Measurements from ENCODE around the gene MOB4. TPM values are rescaled to one million over a fixed set of nuclear protein-coding genes. Genes with fewer than 3 reads are reported as not detected.

Gene MOB4
- total RNA-seq, 2 experiments from 2014 or later = 10.8 to 17.1 TPM

- peaks cover 57% of the 10 kb centered on the region for H3K4me1 Mint-ChIP-seq
- POLR2A ChIA-PET = interaction anchor here (0.6 to 2.7 kb wide), 4 partner anchors 16 to 63 kb away, joined by 3 to 29 read pairs (median 8); partner anchors contain the start of genes COQ10B and SF3B1
- no peaks in the 10 kb centered on the region for H3K9me3 Mint-ChIP-seq (ENCODE audit: low read depth)
- CTCF ChIA-PET = interaction anchor here (0.7 kb wide), 1 partner anchor 579 kb away, joined by 3 read pairs; no protein-coding TSS in a partner anchor
- H3K36me3 Mint-ChIP-seq (ENCODE audit: low read depth) = peaks cover 83% of the 10 kb centered on the region
- no peaks in the 10 kb centered on the region for H3K27me3 Mint-ChIP-seq
- H3K4me3 Mint-ChIP-seq = peak overlapping the region; percentile 92
- H3K27ac Mint-ChIP-seq = peak overlapping the region; percentile 97
- ATAC-seq (no peak), DNase-seq (no peak)
- intact Hi-C loops (cut with DNase I, micrococcal nuclease) = loop anchor here (5.0 to 10.0 kb wide), 3 partner anchors 276 to 1326 kb away; partner anchors contain the start of gene STK17B (in 1 of the 2)
Observed at GRCh38 chr2:197498235-197498936, 17.5 kb upstream of the MOB4 start.

- ChIA-PET CTCF (interaction anchor here (0.7 to 1.3 kb wide), 4 partner anchors 18 to 580 kb away, joined by 3 to 9 read pairs (median 3); partner anchors contain the start of gene SF3B1), POLR2A (interaction anchor here (0.6 to 2.7 kb wide), 10 partner anchors 9 to 88 kb away, joined by 3 to 29 read pairs (median 8); partner anchors contain the start of genes COQ10B, MOB4 and SF3B1)
- Mint-ChIP-seq H3K27me3 (no peaks in the 10 kb centered on the region), H3K27ac (peak overlapping the region; percentile 97), H3K4me1 (peaks cover 61% of the 10 kb centered on the region), H3K4me3 (peak overlapping the region; percentile 92), H3K36me3 (ENCODE audit: low read depth) (peaks cover 84% of the 10 kb centered on the region), H3K9me3 (ENCODE audit: low read depth) (no peaks in the 10 kb centered on the region)
- DNase-seq (peak; percentile 75), ATAC-seq (no peak)
- intact Hi-C loops (cut with DNase I, micrococcal nuclease) = loop anchor here (1.0 to 10.0 kb wide), 4 partner anchors 191 to 1327 kb away; partner anchors contain the start of gene STK17B (in 1 of the 2)
Observed at GRCh38 chr2:197498937-197499593, 16.8 kb upstream of the MOB4 start.

GRCh38 chr2:197499594-197500502, 16.0 kb upstream of the MOB4 start, which contains the start of the genes HSPD1 and HSPE1:
Gene HSPD1 (minus strand): TSS chr2:197499840. CDS start chr2:197498848, 992 bp downstream.
Gene HSPE1 (plus strand): TSS chr2:197500379. CDS start chr2:197500437, 58 bp downstream.
- Mint-ChIP-seq H3K27me3 (no peaks in the 10 kb centered on the region), H3K4me3 (peak within 1 kb of the TSS; percentile 92), H3K9me3 (ENCODE audit: low read depth) (no peaks in the 10 kb centered on the region), H3K27ac (peak within 1 kb of the TSS; percentile 97), H3K36me3 (ENCODE audit: low read depth) (peaks cover 83% of the 10 kb centered on the region), H3K4me1 (peaks cover 57% of the 10 kb centered on the region)
- CTCF ChIA-PET = interaction anchor here (0.6 to 1.3 kb wide), 6 partner anchors 17 to 521 kb away, joined by 3 to 9 read pairs (median 3); partner anchors contain the start of gene SF3B1
- DNase-seq = peak; percentile 99
- POLR2A ChIA-PET = interaction anchor here (0.6 to 2.7 kb wide), 17 partner anchors 9 to 701 kb away, joined by 3 to 29 read pairs (median 4); partner anchors contain the start of genes COQ10B, GTF3C3, MARS2 and MOB4
- peak; percentile 88 for ATAC-seq
- intact Hi-C loops (cut with DNase I, micrococcal nuclease) = loop anchor here (1.0 to 10.0 kb wide), 14 partner anchors 15 to 1329 kb away; partner anchors contain the start of genes COQ10B (in 2 of the 2), MARS2 (in 2 of the 2), SF3B1 (in 2 of the 2) and STK17B (in 2 of the 2)

GRCh38 chr2:197500503-197501131, 15.2 kb upstream of the MOB4 start:
- peak; percentile 2 for ATAC-seq
- intact Hi-C loops (cut with DNase I, micrococcal nuclease) = loop anchor here (1.0 to 10.0 kb wide), 10 partner anchors 15 to 1329 kb away; partner anchors contain the start of genes COQ10B (in 2 of the 2), MARS2 (in 2 of the 2), SF3B1 (in 2 of the 2) and CCDC150 (in 1 of the 2)
- Mint-ChIP-seq H3K27me3 (no peaks in the 10 kb centered on the region), H3K4me1 (peaks cover 50% of the 10 kb centered on the region), H3K4me3 (peak overlapping the region; percentile 92), H3K9me3 (ENCODE audit: low read depth) (no peaks in the 10 kb centered on the region), H3K27ac (peak overlapping the region; percentile 93), H3K36me3 (ENCODE audit: low read depth) (peaks cover 80% of the 10 kb centered on the region)
- DNase-seq = no peak
- ChIA-PET POLR2A (interaction anchor here (1.0 to 2.7 kb wide), 7 partner anchors 9 to 99 kb away, joined by 3 to 29 read pairs (median 9); partner anchors contain the start of genes COQ10B, MOB4 and SF3B1), CTCF (interaction anchor here (0.6 to 2.5 kb wide), 3 partner anchors 15 to 223 kb away, joined by 3 to 11 read pairs (median 9); partner anchors contain the start of genes MOB4 and SF3B1)

- H3K9me3 Mint-ChIP-seq (ENCODE audit: low read depth) = no peaks in the 10 kb centered on the region
- intact Hi-C loops (cut with DNase I, micrococcal nuclease) = loop anchor here (5.0 to 10.0 kb wide), 4 partner anchors 285 to 1227 kb away; partner anchors contain the start of gene GTF3C3 (in 1 of the 2)
Observed at GRCh38 chr2:197502201-197502600, 13.7 kb upstream of the MOB4 start.

GRCh38 chr2:197502685-197503084, 13.2 kb upstream of the MOB4 start:
- peaks cover 60% of the 10 kb centered on the region for H3K36me3 Mint-ChIP-seq (ENCODE audit: low read depth)
- peak overlapping the region; percentile 92 for H3K4me3 Mint-ChIP-seq
- H3K27ac Mint-ChIP-seq = peak overlapping the region; percentile 93
- ATAC-seq = no peak
- H3K9me3 Mint-ChIP-seq (ENCODE audit: low read depth) = no peaks in the 10 kb centered on the region
- intact Hi-C loops (cut with DNase I, micrococcal nuclease) = loop anchor here (5.0 to 10.0 kb wide), 4 partner anchors 285 to 1228 kb away; partner anchors contain the start of gene GTF3C3 (in 1 of the 2)
- POLR2A ChIA-PET = interaction anchor here (0.7 to 1.3 kb wide), 2 partner anchors 13 to 355 kb away, joined by 4 to 5 read pairs; partner anchors contain the start of gene MOB4
- H3K4me1 Mint-ChIP-seq = peaks cover 32% of the 10 kb centered on the region
- no peaks in the 10 kb centered on the region for H3K27me3 Mint-ChIP-seq
- DNase-seq = no peak
- CTCF ChIA-PET = interaction anchor here (0.6 to 2.5 kb wide), 3 partner anchors 10 to 209 kb away, joined by 3 to 11 read pairs (median 4); partner anchors contain the start of gene MOB4

More at GRCh38 chr2:197502201-197502600, 13.7 kb upstream of the MOB4 start:
- Mint-ChIP-seq H3K27ac (peak overlapping the region; percentile 93), H3K36me3 (ENCODE audit: low read depth) (peaks cover 65% of the 10 kb centered on the region), H3K4me1 (peaks cover 35% of the 10 kb centered on the region), H3K4me3 (peak overlapping the region; percentile 92), H3K27me3 (no peaks in the 10 kb centered on the region)
- DNase-seq = no peak
- no peak for ATAC-seq
- ChIA-PET CTCF (interaction anchor here (0.6 to 2.5 kb wide), 3 partner anchors 11 to 210 kb away, joined by 3 to 11 read pairs (median 4); partner anchors contain the start of gene MOB4), POLR2A (interaction anchor here (0.6 to 1.3 kb wide), 4 partner anchors 14 to 572 kb away, joined by 3 to 6 read pairs (median 4); partner anchors contain the start of genes COQ10B and MOB4)

- ATAC-seq = no peak
- Mint-ChIP-seq H3K9me3 (ENCODE audit: low read depth) (no peaks in the 10 kb centered on the region), H3K27ac (peak overlapping the region; percentile 37), H3K27me3 (no peaks in the 10 kb centered on the region), H3K4me3 (no peak overlapping the region), H3K36me3 (ENCODE audit: low read depth) (peaks cover 51% of the 10 kb centered on the region), H3K4me1 (peaks cover 27% of the 10 kb centered on the region)
- ChIA-PET CTCF (interaction anchor here (1.5 kb wide), 2 partner anchors 9 to 11 kb away, joined by 3 to 4 read pairs; partner anchors contain the start of gene MOB4), POLR2A (interaction anchor here (0.7 to 1.4 kb wide), 3 partner anchors 9 to 51 kb away, joined by 4 to 16 read pairs (median 6); partner anchors contain the start of gene COQ10B)
- intact Hi-C loops (cut with DNase I, micrococcal nuclease) = loop anchor here (5.0 to 10.0 kb wide), 4 partner anchors 287 to 1229 kb away; partner anchors contain the start of gene GTF3C3 (in 1 of the 2)
- DNase-seq = no peak
Observed at GRCh38 chr2:197504000-197504399, 11.9 kb upstream of the MOB4 start.

GRCh38 chr2:197504512-197504911, 11.4 kb upstream of the MOB4 start:
- Mint-ChIP-seq H3K27me3 (no peaks in the 10 kb centered on the region), H3K4me3 (no peak overlapping the region), H3K36me3 (ENCODE audit: low read depth) (peaks cover 47% of the 10 kb centered on the region), H3K27ac (peak overlapping the region; percentile 37), H3K9me3 (ENCODE audit: low read depth) (no peaks in the 10 kb centered on the region), H3K4me1 (peaks cover 27% of the 10 kb centered on the region)
- ChIA-PET POLR2A (interaction anchor here (0.8 to 1.4 kb wide), 2 partner anchors 11 to 52 kb away, joined by 6 to 16 read pairs; partner anchors contain the start of gene COQ10B), CTCF (interaction anchor here (1.5 kb wide), 2 partner anchors 9 to 11 kb away, joined by 3 to 4 read pairs; partner anchors contain the start of gene MOB4)
- ATAC-seq = no peak
- intact Hi-C loops (cut with DNase I, micrococcal nuclease) = loop anchor here (5.0 to 10.0 kb wide), 4 partner anchors 287 to 1230 kb away; partner anchors contain the start of gene GTF3C3 (in 1 of the 2)
- no peak for DNase-seq

- peaks cover 38% of the 10 kb centered on the region for H3K36me3 Mint-ChIP-seq (ENCODE audit: low read depth)
- ChIA-PET CTCF (interaction anchor here (0.7 to 1.3 kb wide), 3 partner anchors 10 to 93 kb away, joined by 3 to 4 read pairs (median 3); partner anchors contain the start of gene SF3B1), POLR2A (interaction anchor here (0.8 to 1.2 kb wide), 2 partner anchors 10 to 312 kb away, joined by 3 read pairs; no protein-coding TSS in a partner anchor)
- H3K27ac Mint-ChIP-seq = no peak overlapping the region
- no peak for DNase-seq
- ATAC-seq = no peak
- no peaks in the 10 kb centered on the region for H3K9me3 Mint-ChIP-seq (ENCODE audit: low read depth)
- no peaks in the 10 kb centered on the region for H3K27me3 Mint-ChIP-seq
- H3K4me1 Mint-ChIP-seq = peaks cover 26% of the 10 kb centered on the region
- intact Hi-C loops (cut with DNase I, micrococcal nuclease) = loop anchor here in 1 of 2 experiments (10.0 kb wide), 1 partner anchor 1232 kb away; no protein-coding TSS in a partner anchor
- H3K4me3 Mint-ChIP-seq = no peak overlapping the region
Observed at GRCh38 chr2:197506658-197507057, 9.2 kb upstream of the MOB4 start.

All from activated CD4-positive, alpha-beta T cell treated with anti-CD3 and anti-CD28 coated beads for 36 hours (primary cell).